ENCODE data around the gene NCDN. TPM values are rescaled to one million over a fixed set of nuclear protein-coding genes. Genes with fewer than 3 reads are reported as not detected.

Gene NCDN
- polyA plus RNA-seq, 3 donors from 2014 or later = 4.1 to 8.9 (median 4.9) TPM

Other genes starting within 250 kb of the NCDN start
- 10 to 100 TPM; 11.1 to 31.8 (median 19.1) TPM for gene KIAA0319L, start 396 bp upstream of the NCDN start, polyA plus RNA-seq
- 1 to 10 TPM in 2 of 3 donors, not detected in 1; 1.3 to 1.8 TPM for gene TFAP2E, start 15.5 kb downstream of the NCDN start, polyA plus RNA-seq
- 100 to 1,000 TPM in 1 of 3 donors, 10 to 100 TPM in 2; 83.2 to 108 (median 89.7) TPM for gene PSMB2, start 83.7 kb downstream of the NCDN start, polyA plus RNA-seq
- 10 to 100 TPM; 15.7 to 37.3 (median 32.3) TPM for gene C1orf216, start 161.1 kb downstream of the NCDN start, polyA plus RNA-seq
- under 1 TPM in 2 of 3 donors, not detected in 1; 0.29 to 0.96 TPM for gene CLSPN, start 212.2 kb downstream of the NCDN start, polyA plus RNA-seq